Mucosa of descending colon (tissue), 3 donors: ENCODE results near the gene LYRM9. TPM values are rescaled to one million over a fixed set of nuclear protein-coding genes. Genes with fewer than 3 reads are reported as not detected.
"Not testable (repeated sequence)": the region's sequence is repeated elsewhere in the genome, so short reads cannot be mapped to it uniquely, and the experiment has no call there.

Source experiments
- ATAC-seq: fragments of 200-7000 bp; cut with Tn5 transposase; one replicate; pipeline ENCODE4 v1.9.1; 2020; ENCODE audit warnings: mild to moderate bottlenecking, moderate library complexity
- DNase-seq, 3 donors: peaks; one replicate each; pipeline ENCODE4 v3.0.0-alpha.2; 2020
- H3K36me3 ChIP-seq: fragments of 200-600 bp; one replicate; pipeline ENCODE4 v1.8.0; 2021; ENCODE audit warnings: low read depth, mild to moderate bottlenecking
- H3K4me1 ChIP-seq: fragments of 200-600 bp; one replicate; pipeline ENCODE4 v1.8.0; 2021; ENCODE audit warnings: low read depth, mild to moderate bottlenecking
- H3K4me3 ChIP-seq: fragments of 200-600 bp; one replicate; pipeline ENCODE4 v1.8.0; 2021; ENCODE audit warnings: mild to moderate bottlenecking
- H3K9me3 ChIP-seq: fragments of 200-600 bp; one replicate; pipeline ENCODE4 v1.8.0; 2021; ENCODE audit warnings: mild to moderate bottlenecking
- intact Hi-C, 2 donors: fragments of 100-400 bp; cut with DNase I in 1 of 2; cut with micrococcal nuclease in 1 of 2; formaldehyde crosslinking; loops; one replicate each; pipeline versions ENCODE4 v1.11.0 to v1.11.1; 2022; cut with DNase I, micrococcal nuclease
- total RNA-seq, 3 donors: library from RNA; stranded (reverse); fragmentation: NEBNext Ultra II Directional in 2 of 3; extraction: Animal tissue kit (Norgen Biotek cat#: 25700) in 2 of 3; gene quantifications; one replicate each; pipeline versions ENCODE4 v1.2.1 to v1.2.4, GENCODE V29; 2021 to 2023
- TF ChIP-seq, protein P1 (sequence below): fragments of 200-600 bp; IDR thresholded peaks from one replicate; pipeline ENCODE4 v1.8.0; 2022; ENCODE audit warnings: antibody characterized with exemption, mild to moderate bottlenecking
- donor health status: DM: no; HTN: no; CAD: no; lungs with moderate emphysema.
- donor health status: DM: no; HTN: no; CAD: no.
- donor health status: DM: no; HTN: yes; CAD: no.

LYRM9 gene
- total RNA-seq, 3 donors from 2014 or later, result 4.7 to 7.2 (median 6.2) TPM

DNA sequence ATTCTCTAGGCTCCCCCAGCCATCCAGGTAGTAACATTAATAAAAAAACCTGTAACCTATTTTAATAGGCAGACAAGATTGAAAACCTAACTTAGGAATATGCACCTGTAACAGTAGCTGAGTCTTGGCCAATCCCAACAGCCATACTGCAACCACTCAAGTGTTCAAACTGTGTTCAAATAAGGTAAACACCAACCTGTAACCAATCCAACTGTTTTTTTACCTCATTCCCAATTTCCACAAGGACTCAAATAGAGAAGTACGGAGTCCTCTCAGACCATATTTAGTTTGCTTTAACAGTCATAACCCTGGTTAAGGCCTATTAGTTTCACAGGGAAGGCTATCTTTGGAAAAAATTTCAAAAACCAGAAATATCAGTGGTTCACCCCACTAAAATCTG is 52.5 kb downstream of the LYRM9 start:
- H3K9me3 ChIP-seq, result no peaks in the 10 kb centered on the region
- no peak overlapping the region for H3K4me3 ChIP-seq
- intact Hi-C loops, result no loop called here
- ATAC-seq (no peak), DNase-seq (no peak)
- no peaks in the 10 kb centered on the region for H3K36me3 ChIP-seq
- H3K4me1 ChIP-seq, result peaks cover 4% of the 10 kb centered on the region
- TF ChIP-seq, protein P1, sequence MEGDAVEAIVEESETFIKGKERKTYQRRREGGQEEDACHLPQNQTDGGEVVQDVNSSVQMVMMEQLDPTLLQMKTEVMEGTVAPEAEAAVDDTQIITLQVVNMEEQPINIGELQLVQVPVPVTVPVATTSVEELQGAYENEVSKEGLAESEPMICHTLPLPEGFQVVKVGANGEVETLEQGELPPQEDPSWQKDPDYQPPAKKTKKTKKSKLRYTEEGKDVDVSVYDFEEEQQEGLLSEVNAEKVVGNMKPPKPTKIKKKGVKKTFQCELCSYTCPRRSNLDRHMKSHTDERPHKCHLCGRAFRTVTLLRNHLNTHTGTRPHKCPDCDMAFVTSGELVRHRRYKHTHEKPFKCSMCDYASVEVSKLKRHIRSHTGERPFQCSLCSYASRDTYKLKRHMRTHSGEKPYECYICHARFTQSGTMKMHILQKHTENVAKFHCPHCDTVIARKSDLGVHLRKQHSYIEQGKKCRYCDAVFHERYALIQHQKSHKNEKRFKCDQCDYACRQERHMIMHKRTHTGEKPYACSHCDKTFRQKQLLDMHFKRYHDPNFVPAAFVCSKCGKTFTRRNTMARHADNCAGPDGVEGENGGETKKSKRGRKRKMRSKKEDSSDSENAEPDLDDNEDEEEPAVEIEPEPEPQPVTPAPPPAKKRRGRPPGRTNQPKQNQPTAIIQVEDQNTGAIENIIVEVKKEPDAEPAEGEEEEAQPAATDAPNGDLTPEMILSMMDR, result no peak

DNA sequence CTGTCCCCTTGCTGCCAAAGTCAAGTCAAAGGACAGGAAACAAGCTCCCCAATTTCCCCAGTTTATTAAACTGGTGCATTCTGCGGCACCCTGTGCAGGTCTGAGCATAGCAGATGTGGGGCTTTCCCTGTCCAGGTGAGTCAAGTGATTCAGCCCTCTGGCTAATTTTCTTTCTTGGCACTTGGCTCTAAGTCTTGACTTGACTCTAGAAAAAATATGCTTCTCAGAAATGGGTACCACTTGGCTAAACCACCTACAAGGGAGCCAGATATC is 52.8 kb downstream of the LYRM9 start:
- H3K4me3 ChIP-seq, ATAC-seq, DNase-seq, H3K4me1 ChIP-seq, intact Hi-C loops, H3K36me3 ChIP-seq, H3K9me3 ChIP-seq: not testable (repeated sequence)

DNA sequence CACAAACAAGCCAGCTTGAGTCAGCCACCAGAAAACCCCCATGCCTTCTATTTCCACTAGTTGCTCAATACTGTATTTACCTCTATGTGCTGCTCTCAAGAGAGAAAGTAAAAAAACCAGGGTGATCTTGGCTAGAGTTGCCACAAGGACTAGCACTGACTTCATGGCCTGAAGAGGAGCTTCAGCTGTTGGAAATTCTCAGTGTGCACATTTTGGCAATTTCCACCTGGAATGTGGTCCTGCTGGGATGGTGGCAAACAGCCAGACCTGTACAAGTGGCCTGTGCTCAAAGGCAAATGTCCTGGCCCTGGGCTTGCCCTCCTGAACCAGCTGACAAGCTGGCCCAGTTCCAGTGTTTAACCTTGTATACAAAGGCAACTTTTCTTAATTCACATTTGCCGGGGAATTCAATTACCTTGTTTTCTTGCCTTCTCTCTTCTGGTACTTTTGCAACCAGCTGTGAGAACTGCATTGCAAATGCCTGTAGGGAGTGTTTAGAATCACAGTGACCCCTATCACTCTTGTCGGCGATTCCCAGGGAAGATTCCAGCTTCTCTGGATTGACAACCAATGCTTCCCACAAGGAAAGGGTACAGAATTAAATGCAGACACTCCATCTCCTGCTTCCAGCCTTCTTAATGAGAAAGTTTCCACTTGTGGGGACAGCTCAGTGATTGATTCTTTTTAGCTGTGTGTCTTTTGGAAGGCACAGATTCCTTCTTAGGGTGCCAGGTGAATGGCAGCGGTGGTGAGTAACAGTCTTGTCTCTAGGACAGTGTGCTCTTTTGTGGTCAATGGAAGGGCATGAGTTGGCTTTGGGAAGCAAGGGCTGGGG is 53.4 kb downstream of the LYRM9 start:
- peak; percentile 58 for ATAC-seq
- intact Hi-C loops, H3K36me3 ChIP-seq, H3K4me3 ChIP-seq, H3K9me3 ChIP-seq, H3K4me1 ChIP-seq, DNase-seq: not testable (repeated sequence)

DNA sequence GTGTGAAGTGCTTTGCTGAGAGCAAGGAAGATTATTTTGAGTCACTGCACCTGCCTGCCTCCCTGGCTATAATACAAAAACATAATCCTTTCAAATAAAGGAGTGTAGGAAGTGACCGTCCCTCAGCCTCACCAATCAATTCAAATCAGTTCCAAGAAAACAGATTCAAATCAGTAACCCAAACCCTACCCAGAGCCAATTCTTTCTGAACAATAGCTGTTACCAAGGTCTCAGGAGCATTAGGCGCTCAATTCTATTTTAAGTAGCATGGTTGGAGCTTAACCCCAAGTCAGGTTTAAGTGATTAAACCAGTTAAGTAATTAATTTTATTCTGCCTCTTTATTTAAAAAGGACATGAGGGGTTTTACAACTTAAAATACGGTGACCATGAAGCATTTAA is 54.6 kb downstream of the LYRM9 start:
- intact Hi-C loops, H3K36me3 ChIP-seq, H3K4me3 ChIP-seq, DNase-seq, H3K4me1 ChIP-seq, H3K9me3 ChIP-seq: not testable (repeated sequence)
- ATAC-seq, result peak; percentile 49

DNA sequence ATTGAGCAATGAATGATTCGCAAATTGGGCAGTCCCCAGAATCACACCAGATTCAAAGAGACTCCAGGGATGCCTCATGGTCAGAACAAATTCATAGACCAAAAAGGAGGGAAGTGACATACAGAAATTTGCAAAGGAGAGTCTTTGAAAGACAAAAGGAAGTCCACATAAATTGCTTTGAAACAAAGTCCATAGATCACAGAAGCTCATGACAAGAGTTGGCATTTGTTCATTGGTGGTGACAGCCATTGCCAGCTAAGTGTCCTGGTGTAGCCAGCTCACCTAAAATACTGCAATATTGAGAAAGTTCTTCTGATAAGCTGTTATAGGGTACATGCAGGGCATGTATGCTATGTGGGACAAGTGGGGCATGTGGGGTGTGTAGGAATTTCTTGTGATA is 55.4 kb downstream of the LYRM9 start:
- H3K9me3 ChIP-seq, intact Hi-C loops, H3K36me3 ChIP-seq, H3K4me3 ChIP-seq, H3K4me1 ChIP-seq: not testable (repeated sequence)
- ATAC-seq (peak; percentile 76), DNase-seq (peak in 1 of 3 donors; percentile 39)

DNA sequence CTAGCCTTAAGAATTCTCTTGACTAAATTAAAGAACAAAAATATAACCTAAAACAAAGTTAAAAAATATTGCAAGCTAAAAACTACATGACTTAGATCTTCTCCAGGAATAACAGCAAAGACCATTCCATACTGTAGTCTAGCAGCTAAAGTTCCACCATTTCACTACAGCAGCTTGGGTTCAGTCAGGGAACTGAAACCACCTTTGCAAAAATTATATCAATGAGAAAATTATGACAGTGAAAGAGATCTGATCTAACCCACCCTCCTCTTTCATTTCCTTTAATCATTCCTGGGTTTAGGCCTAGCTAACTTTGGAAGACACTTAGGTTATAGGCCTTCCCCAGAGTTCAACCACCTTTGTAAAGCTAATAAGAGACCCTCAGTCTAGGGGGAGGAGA is 56.5 kb downstream of the LYRM9 start:
- intact Hi-C loops, result no loop called here
- DNase-seq, result no peak
- Histone ChIP-seq H3K4me1 (no peaks in the 10 kb centered on the region), H3K9me3 (no peaks in the 10 kb centered on the region), H3K4me3 (no peak overlapping the region), H3K36me3 (no peaks in the 10 kb centered on the region)
- TF ChIP-seq, protein P1, result no peak
- no peak for ATAC-seq

DNA sequence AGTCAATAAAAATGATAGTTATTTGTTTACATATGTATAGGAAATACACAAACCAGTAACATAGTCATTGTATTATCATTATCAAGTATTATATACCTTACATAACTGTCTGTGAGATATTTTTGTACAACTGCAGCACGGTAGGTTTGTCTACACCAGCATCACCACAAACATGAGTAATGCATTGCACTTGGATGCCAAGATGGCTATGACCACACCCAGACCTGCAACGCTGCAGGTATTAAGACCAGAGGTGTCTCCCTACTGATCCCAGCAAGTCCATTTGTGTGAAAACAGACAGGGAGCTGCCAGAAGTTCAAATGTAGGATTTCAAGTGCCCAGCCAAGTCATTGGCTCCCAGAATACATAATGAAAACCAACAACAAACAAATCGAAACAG is 58.6 kb downstream of the LYRM9 start:
- H3K4me3 ChIP-seq, result no peak overlapping the region
- H3K4me1 ChIP-seq, result no peaks in the 10 kb centered on the region
- ATAC-seq (peak; percentile 35), DNase-seq (no peak)
- no peaks in the 10 kb centered on the region for H3K36me3 ChIP-seq
- intact Hi-C loops, result no loop called here
- TF ChIP-seq, protein P1, result no peak
- H3K9me3 ChIP-seq, result no peaks in the 10 kb centered on the region

DNA sequence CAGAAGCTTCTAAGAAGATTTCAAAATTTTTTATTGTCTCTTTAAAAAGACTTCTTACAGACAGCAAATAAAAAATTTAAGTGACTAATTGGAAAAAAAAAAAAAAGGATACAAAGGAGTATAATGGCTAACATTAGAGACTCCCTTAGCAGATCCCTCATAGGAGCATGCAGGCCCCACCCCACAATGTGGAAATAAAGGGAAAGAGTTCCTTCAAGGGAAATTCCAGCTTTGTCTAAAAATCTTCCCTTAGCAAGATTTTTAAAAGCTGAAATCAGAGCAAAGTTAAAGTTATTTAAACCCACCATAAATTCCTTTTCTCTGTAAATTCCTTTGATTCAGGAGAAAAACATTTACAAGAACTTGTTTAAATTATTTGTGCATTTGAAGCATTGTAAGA is 60.3 kb downstream of the LYRM9 start:
- DNase-seq, result no peak
- Histone ChIP-seq H3K4me3 (no peak overlapping the region), H3K4me1 (no peaks in the 10 kb centered on the region), H3K36me3 (no peaks in the 10 kb centered on the region), H3K9me3 (no peaks in the 10 kb centered on the region)
- intact Hi-C loops, result no loop called here
- ATAC-seq, result no peak
- TF ChIP-seq, protein P1, result no peak

DNA sequence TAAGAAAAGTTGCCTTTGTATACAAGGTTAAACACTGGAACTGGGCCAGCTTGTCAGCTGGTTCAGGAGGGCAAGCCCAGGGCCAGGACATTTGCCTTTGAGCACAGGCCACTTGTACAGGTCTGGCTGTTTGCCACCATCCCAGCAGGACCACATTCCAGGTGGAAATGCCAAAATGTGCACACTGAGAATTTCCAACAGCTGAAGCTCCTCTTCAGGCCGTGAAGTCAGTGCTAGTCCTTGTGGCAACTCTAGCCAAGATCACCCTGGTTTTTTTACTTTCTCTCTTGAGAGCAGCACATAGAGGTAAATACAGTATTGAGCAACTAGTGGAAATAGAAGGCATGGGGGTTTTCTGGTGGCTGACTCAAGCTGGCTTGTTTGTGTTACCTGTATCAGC is 63.3 kb downstream of the LYRM9 start:
- H3K9me3 ChIP-seq, H3K4me3 ChIP-seq, DNase-seq, H3K4me1 ChIP-seq, H3K36me3 ChIP-seq, intact Hi-C loops: not testable (repeated sequence)
- ATAC-seq, result peak; percentile 49

DNA sequence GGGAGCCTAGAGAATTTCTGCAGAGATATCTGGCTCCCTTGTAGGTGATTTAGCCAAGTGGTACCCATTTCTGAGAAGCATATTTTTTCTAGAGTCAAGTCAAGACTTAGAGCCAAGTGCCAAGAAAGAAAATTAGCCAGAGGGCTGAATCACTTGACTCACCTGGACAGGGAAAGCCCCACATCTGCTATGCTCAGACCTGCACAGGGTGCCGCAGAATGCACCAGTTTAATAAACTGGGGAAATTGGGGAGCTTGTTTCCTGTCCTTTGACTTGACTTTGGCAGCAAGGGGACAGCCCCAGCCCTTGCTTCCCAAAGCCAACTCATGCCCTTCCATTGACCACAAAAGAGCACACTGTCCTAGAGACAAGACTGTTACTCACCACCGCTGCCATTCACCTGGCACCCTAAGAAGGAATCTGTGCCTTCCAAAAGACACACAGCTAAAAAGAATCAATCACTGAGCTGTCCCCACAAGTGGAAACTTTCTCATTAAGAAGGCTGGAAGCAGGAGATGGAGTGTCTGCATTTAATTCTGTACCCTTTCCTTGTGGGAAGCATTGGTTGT is 63.9 kb downstream of the LYRM9 start:
- H3K4me3 ChIP-seq, DNase-seq, ATAC-seq, H3K9me3 ChIP-seq, H3K4me1 ChIP-seq, intact Hi-C loops, H3K36me3 ChIP-seq: not testable (repeated sequence)
